Nasal cavity respiratory epithelium epithelial cell of viscerocranial mucosa (primary cell): ENCODE results near the gene RNASE4. TPM values are rescaled to one million over a fixed set of nuclear protein-coding genes. Genes with fewer than 3 reads are reported as not detected.

Source experiments
- total RNA-seq: library from RNA; depleted of rRNA; stranded (reverse); fragments of >200 nt; gene quantifications from 2 replicates; pipeline ENCODE4 v1.2.3, GENCODE V29; 2014

The RNASE4 gene, protein sequence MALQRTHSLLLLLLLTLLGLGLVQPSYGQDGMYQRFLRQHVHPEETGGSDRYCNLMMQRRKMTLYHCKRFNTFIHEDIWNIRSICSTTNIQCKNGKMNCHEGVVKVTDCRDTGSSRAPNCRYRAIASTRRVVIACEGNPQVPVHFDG
- total RNA-seq, result 3.8 and 7.4 TPM in 2 replicates

GRCh38 chr14:20683891-20684661 lies at the start of gene RNASE4:
RNASE4 (plus strand) TSS chr14:20684560; CDS start chr14:20699372, 14,812 bp downstream.

DNA sequence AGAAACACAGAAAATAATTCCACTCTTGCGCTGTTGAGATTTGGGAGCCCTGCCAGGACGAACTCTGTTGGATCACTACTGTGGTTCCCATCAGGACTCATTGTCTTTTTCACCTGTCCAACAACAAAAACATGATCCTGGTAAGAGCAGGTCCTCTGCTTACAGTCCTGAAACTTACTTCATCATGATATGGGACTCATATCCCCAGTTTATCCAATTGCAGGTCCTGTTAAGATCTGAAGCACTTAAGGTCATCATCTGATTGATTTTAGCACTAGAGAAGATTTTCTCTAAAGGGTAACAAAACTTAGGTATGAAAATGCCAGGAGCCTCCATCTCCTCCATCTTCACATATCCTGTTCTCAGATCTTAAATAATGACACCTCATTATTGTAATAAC lies 42.8 kb upstream of the RNASE4 start, which contains the start of gene OR6S1:
Gene OR6S1 (minus strand): TSS at position 101 of the 400 bp plus-strand sequence. CDS start 0 bp downstream, at position 101.

GRCh38 chr14:20688167-20688839 lies 3.9 kb downstream of the RNASE4 start, which contains the start of gene ANG:
ANG (plus strand) TSS chr14:20688764; CDS start chr14:20693565, 4,801 bp downstream.

GRCh38 chr14:20745571-20746358 lies 61.4 kb downstream of the RNASE4 start, which contains the start of gene EDDM3A:
EDDM3A (plus strand) TSS chr14:20745887; CDS start chr14:20747581, 1,694 bp downstream.

Other genes starting within 250 kb of the RNASE4 start
- gene KLHL33, start 248.4 kb upstream of the RNASE4 start, total RNA-seq, result not detected in 2 replicates
- 15.0 and 17.6 TPM in 2 replicates for gene OSGEP, start 229.7 kb upstream of the RNASE4 start, total RNA-seq
- 64.9 and 86.6 TPM in 2 replicates for gene APEX1, start 229.3 kb upstream of the RNASE4 start, total RNA-seq
- 17.4 and 27.3 TPM in 2 replicates for gene PIP4P1, start 223.1 kb upstream of the RNASE4 start, total RNA-seq
- 40.6 and 84.1 TPM in 2 replicates for gene PNP, start 215.2 kb upstream of the RNASE4 start, total RNA-seq
- gene RNASE10, start 179.0 kb upstream of the RNASE4 start, total RNA-seq, result not detected in 2 replicates
- gene RNASE9, start 123.5 kb upstream of the RNASE4 start, total RNA-seq, result not detected in 2 replicates
- gene RNASE11, start 96.6 kb upstream of the RNASE4 start, total RNA-seq, result not detected in 2 replicates
- not detected in 2 replicates for gene RNASE12, start 93.2 kb upstream of the RNASE4 start, total RNA-seq
- gene OR6S1, start 42.9 kb upstream of the RNASE4 start, total RNA-seq, result not detected in 2 replicates
- 1.7 and 2.6 TPM in 2 replicates for gene ANG, start 4.2 kb downstream of the RNASE4 start, total RNA-seq
- gene EDDM3A, start 61.3 kb downstream of the RNASE4 start, total RNA-seq, result not detected in 2 replicates
- not detected in 2 replicates for gene EDDM3B, start 83.8 kb downstream of the RNASE4 start, total RNA-seq
- not detected in 2 replicates for gene RNASE6, start 96.7 kb downstream of the RNASE4 start, total RNA-seq
- gene RNASE1, start 118.3 kb downstream of the RNASE4 start, total RNA-seq, result not detected in 2 replicates
- not detected in 2 replicates for gene RNASE3, start 206.8 kb downstream of the RNASE4 start, total RNA-seq